IPS-20b (cell line): ENCODE results near the gene RASA4B.
"Not testable (repeated sequence)": the region's sequence is repeated elsewhere in the genome, so short reads cannot be mapped to it uniquely, and the experiment has no call there.

Source experiments
- H3K27ac ChIP-seq: one replicate; pipeline ENCODE4 v1.5.1; 2013; ENCODE audit warnings: low read length
- H3K27me3 ChIP-seq: 2 replicates; pipeline ENCODE4 v1.6.1; 2013; ENCODE audit warnings: mild to moderate bottlenecking, low read length, inconsistent platforms; ENCODE audit not compliant: insufficient read depth
- H3K36me3 ChIP-seq: 2 replicates; pipeline ENCODE4 v1.6.1; 2013; ENCODE audit warnings: low read depth, mild to moderate bottlenecking, inconsistent platforms, low read length, moderate library complexity; ENCODE audit not compliant: insufficient read depth
- H3K4me1 ChIP-seq: 2 replicates; pipeline ENCODE4 v1.6.1; 2013; ENCODE audit warnings: mild to moderate bottlenecking, control low read depth, inconsistent platforms, low read length, moderate library complexity; ENCODE audit not compliant: insufficient read depth
- H3K4me3 ChIP-seq: 2 replicates; pipeline ENCODE4 v1.5.1; 2013; ENCODE audit warnings: mild to moderate bottlenecking, low read length, inconsistent platforms
- H3K9ac ChIP-seq: 2 replicates; pipeline ENCODE4 v1.6.1; 2013; ENCODE audit warnings: low read depth, mild to moderate bottlenecking, inconsistent platforms, low read length, moderate library complexity
- H3K9me3 ChIP-seq: 2 replicates; pipeline ENCODE4 v1.6.1; 2013; ENCODE audit warnings: mild to moderate bottlenecking, low read depth, low read length, inconsistent platforms; ENCODE audit not compliant: insufficient read depth

RASA4B gene

DNA sequence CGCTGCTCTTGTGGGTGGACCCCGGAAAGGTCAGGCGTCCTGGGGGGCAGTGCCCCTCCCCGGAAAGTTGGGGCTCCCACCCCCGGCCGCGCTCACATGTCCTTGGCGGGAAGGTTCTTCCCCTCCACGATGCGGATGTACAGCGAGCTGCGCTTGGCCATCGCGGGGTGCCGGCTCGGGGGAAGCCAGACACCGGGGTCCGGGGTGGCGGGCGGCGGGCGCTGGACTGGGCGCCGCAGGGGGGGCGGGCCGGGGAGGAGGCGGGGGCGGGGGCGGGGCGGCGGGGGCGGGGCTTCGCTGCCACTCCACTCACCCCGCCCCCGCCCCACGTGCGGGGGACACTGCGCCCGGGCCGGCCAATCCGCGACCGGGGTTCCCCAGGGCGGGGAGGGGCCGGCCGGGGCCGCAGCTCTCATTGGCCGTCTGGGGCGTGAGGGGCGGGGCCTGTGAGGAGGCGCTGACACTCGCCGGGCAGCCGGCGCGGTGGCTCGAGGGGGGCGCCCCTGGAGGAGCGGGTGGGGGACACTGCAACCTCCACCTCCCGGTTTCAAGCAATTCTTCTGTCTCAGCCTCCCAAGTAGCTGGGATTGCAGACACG, at the start of gene RASA4B:
RASA4B (minus strand) TSS at position 228 of the 598 bp plus-strand sequence; CDS start at position 161, 67 bp downstream.
- H3K4me3 ChIP-seq, H3K36me3 ChIP-seq, H3K9ac ChIP-seq: not testable (repeated sequence)

DNA sequence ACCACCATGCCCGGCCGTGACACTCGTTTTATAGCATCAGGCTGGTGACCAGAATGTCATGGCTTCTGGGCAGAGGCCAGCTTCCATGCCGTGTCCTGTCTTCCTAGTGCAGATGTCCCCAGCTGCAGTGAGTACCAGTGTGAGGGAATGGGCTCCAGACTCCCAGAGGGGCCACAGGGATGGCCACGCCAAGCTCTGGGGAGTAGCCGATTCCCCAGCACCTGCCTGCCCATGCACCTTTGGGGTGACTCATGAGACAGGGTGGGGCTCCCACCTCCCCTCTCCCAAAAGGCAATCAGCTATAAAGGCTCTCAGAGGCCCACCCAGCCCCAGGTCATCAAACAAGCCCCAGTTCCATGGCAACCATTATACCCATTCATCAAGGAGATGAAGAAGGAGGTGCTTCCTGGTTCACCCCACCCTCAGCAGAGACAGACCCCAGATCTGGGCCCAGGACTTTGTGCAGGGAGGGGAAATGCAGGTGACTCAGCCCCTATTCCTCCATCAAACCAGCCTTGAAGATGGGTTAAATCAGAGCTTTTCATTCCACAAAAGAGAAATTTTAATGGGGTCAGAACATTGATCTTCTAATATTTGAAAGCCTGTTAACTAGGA, 33.3 kb upstream of the RASA4B start, which contains the start of gene SPDYE2:
SPDYE2 (plus strand) TSS at position 419 of the 615 bp plus-strand sequence. CDS start 2,030 bp downstream, outside the sequence.
- H3K27ac ChIP-seq, H3K27me3 ChIP-seq, H3K9me3 ChIP-seq, H3K36me3 ChIP-seq, H3K9ac ChIP-seq, H3K4me3 ChIP-seq, H3K4me1 ChIP-seq: not testable (repeated sequence)

More for the DNA sequence above, at the start of gene RASA4B:
- H3K27ac ChIP-seq, H3K27me3 ChIP-seq, H3K4me1 ChIP-seq, H3K9me3 ChIP-seq: not testable (repeated sequence)

- not testable (repeated sequence) for H3K4me3 ChIP-seq, H3K9ac ChIP-seq, H3K27ac ChIP-seq, H3K36me3 ChIP-seq, H3K4me1 ChIP-seq, H3K9me3 ChIP-seq, H3K27me3 ChIP-seq
Measured at GRCh38 chr7:102546353-102546752, 28.8 kb upstream of the RASA4B start.

GRCh38 chr7:102545288-102545687, 27.7 kb upstream of the RASA4B start:
- H3K9ac ChIP-seq, H3K9me3 ChIP-seq, H3K4me3 ChIP-seq, H3K27ac ChIP-seq, H3K27me3 ChIP-seq, H3K36me3 ChIP-seq, H3K4me1 ChIP-seq: not testable (repeated sequence)

DNA sequence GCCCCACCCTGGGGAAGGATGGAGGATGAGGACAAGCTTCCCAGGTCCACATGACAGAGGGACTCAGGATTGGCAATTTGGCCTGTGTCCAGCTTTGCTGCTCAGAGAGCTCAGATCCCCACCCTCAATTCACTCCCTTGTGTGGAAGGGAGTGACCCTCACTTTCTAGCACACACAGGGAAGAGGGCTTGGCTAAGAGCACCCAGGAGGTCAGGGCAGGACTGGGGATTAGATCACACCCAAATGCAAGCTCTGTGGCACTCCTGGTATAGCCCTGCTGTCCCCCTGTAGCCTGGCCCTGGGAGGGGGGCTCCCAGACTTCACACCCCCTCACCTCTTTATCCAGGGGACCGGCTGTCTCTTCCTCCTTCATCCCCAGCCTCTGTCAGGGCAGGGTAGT, 26.8 kb upstream of the RASA4B start:
- H3K27me3 ChIP-seq, H3K4me3 ChIP-seq, H3K4me1 ChIP-seq, H3K9me3 ChIP-seq, H3K9ac ChIP-seq, H3K27ac ChIP-seq, H3K36me3 ChIP-seq: not testable (repeated sequence)

- H3K9me3 ChIP-seq, H3K27me3 ChIP-seq, H3K4me1 ChIP-seq, H3K4me3 ChIP-seq, H3K9ac ChIP-seq, H3K27ac ChIP-seq, H3K36me3 ChIP-seq: not testable (repeated sequence)
Measured at GRCh38 chr7:102543596-102543995, 26.0 kb upstream of the RASA4B start, which contains the start of gene UPK3BL2. Gene UPK3BL2 (minus strand): TSS chr7:102543696. CDS start chr7:102543636, 60 bp downstream.

- not testable (repeated sequence) for H3K27ac ChIP-seq, H3K27me3 ChIP-seq, H3K9me3 ChIP-seq, H3K36me3 ChIP-seq, H3K4me3 ChIP-seq, H3K9ac ChIP-seq, H3K4me1 ChIP-seq
Measured at GRCh38 chr7:102542771-102543170, 25.2 kb upstream of the RASA4B start.

GRCh38 chr7:102542083-102542482, 24.5 kb upstream of the RASA4B start:
- H3K27me3 ChIP-seq, H3K9me3 ChIP-seq, H3K4me1 ChIP-seq, H3K27ac ChIP-seq, H3K36me3 ChIP-seq, H3K9ac ChIP-seq, H3K4me3 ChIP-seq: not testable (repeated sequence)

- not testable (repeated sequence) for H3K4me1 ChIP-seq, H3K27ac ChIP-seq, H3K27me3 ChIP-seq, H3K9ac ChIP-seq, H3K9me3 ChIP-seq, H3K36me3 ChIP-seq, H3K4me3 ChIP-seq
Measured at GRCh38 chr7:102540604-102541003, 23.0 kb upstream of the RASA4B start.

DNA sequence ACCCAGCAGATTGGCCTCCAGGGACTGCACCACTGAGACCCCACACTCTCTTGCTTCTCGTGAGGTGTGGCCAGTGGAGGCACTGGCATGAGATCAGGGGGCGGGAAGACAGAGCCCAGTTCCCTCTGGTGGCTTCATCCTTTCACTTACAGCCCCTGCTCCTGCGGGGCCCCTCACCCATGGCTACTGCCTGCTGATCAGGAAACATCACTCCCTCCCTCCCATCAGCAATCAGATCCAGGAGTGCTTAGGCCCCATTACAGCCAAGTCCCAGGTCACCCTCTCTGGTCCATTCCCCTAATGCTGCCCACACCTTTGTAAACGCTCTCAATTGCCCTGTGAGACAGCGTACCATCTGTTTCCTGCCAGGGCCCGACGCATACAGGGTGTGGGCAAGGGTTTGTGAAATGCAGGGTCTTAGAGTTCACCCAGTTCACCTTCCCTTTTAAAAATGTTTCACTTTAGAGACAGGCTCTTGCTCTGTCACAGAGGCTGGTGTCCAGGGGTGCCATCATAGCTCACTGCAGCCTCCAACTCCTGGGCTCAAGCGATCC, 17.6 kb upstream of the RASA4B start:
- not testable (repeated sequence) for H3K9me3 ChIP-seq, H3K9ac ChIP-seq, H3K4me3 ChIP-seq, H3K27ac ChIP-seq, H3K27me3 ChIP-seq, H3K36me3 ChIP-seq, H3K4me1 ChIP-seq

GRCh38 chr7:102532127-102532526, 14.6 kb upstream of the RASA4B start:
- H3K27ac ChIP-seq, H3K27me3 ChIP-seq, H3K9me3 ChIP-seq, H3K36me3 ChIP-seq, H3K4me1 ChIP-seq, H3K4me3 ChIP-seq, H3K9ac ChIP-seq: not testable (repeated sequence)

GRCh38 chr7:102531583-102531982, 14.0 kb upstream of the RASA4B start:
- not testable (repeated sequence) for H3K9me3 ChIP-seq, H3K36me3 ChIP-seq, H3K27me3 ChIP-seq, H3K4me1 ChIP-seq, H3K4me3 ChIP-seq, H3K9ac ChIP-seq, H3K27ac ChIP-seq
